Epithelial cell of esophagus (primary cell): ENCODE results near the gene GLRA2.

Source experiments
- DNase-seq: peaks from one replicate; pipeline ENCODE4 v3.0.0; 2010; ENCODE audit warnings: low read depth
- H3K4me3 ChIP-seq: 2 replicates; pipeline ENCODE4 v1.5.1; 2011; ENCODE audit warnings: mild to moderate bottlenecking, low read length, control low read depth
- CTCF ChIP-seq: IDR thresholded peaks from 2 replicates; pipeline ENCODE4 v1.5.1; 2011; ENCODE audit warnings: low read depth, mild to moderate bottlenecking, low read length, control low read depth, inconsistent platforms; ENCODE audit not compliant: insufficient read depth; ENCODE audit errors: missing control alignments

GLRA2 gene

GRCh38 chrX:14717949-14718348 is 188.6 kb downstream of the GLRA2 start:
- no peak for TF ChIP-seq CTCF
- no peak overlapping the region for H3K4me3 ChIP-seq
- DNase-seq: no peak

- H3K4me3 ChIP-seq: no peak overlapping the region
- peak; percentile 74 for DNase-seq
- TF ChIP-seq CTCF: no peak
Measured at GRCh38 chrX:14718403-14718802, 189.1 kb downstream of the GLRA2 start.

- no peak for DNase-seq
- no peak for TF ChIP-seq CTCF
- H3K4me3 ChIP-seq: no peak overlapping the region
Measured at GRCh38 chrX:14729058-14729457, 199.7 kb downstream of the GLRA2 start.

- no peak for TF ChIP-seq CTCF
- H3K4me3 ChIP-seq: no peak overlapping the region
- DNase-seq: no peak
Measured at GRCh38 chrX:14738643-14739042, 209.3 kb downstream of the GLRA2 start.

- TF ChIP-seq CTCF: no peak
- DNase-seq: no peak
- no peak overlapping the region for H3K4me3 ChIP-seq
Measured at GRCh38 chrX:14753441-14753840, 224.1 kb downstream of the GLRA2 start.

GRCh38 chrX:14758029-14758491 is 228.7 kb downstream of the GLRA2 start:
- H3K4me3 ChIP-seq: no peak overlapping the region
- DNase-seq: no peak
- no peak for TF ChIP-seq CTCF

GRCh38 chrX:14775416-14775815 is 246.1 kb downstream of the GLRA2 start:
- no peak for DNase-seq
- H3K4me3 ChIP-seq: no peak overlapping the region
- no peak for TF ChIP-seq CTCF
